Hepatocyte (in vitro differentiated cells): ENCODE results near the gene DIP2C. TPM values are rescaled to one million over a fixed set of nuclear protein-coding genes. Genes with fewer than 3 reads are reported as not detected.

ENCODE experiments used
- DNase-seq: peaks from one replicate; pipeline ENCODE4 v3.0.0-alpha.2; 2016; ENCODE audit warnings: low spot score
- H2AFZ ChIP-seq: fragments of 200-600 bp; sonication (generic); 2 replicates; pipeline ENCODE4 v1.6.0; 2016; ENCODE audit warnings: antibody characterized with exemption, mild to moderate bottlenecking
- H3K27ac ChIP-seq: fragments of 200-600 bp; sonication (generic); 2 replicates; pipeline ENCODE4 v1.5.1; 2016; ENCODE audit warnings: mild to moderate bottlenecking
- H3K27me3 ChIP-seq: fragments of 200-600 bp; sonication (generic); 2 replicates; pipeline ENCODE4 v1.6.1; 2016
- H3K36me3 ChIP-seq: fragments of 200-600 bp; sonication (generic); replicated peaks from 2 replicates; pipeline ENCODE4 v1.5.1; 2016; ENCODE audit warnings: low read depth; ENCODE audit not compliant: insufficient read depth
- H3K4me1 ChIP-seq: fragments of 200-600 bp; sonication (generic); 2 replicates; pipeline ENCODE4 v1.5.1; 2016; ENCODE audit warnings: mild to moderate bottlenecking, moderate library complexity; ENCODE audit not compliant: insufficient read depth
- H3K4me2 ChIP-seq: fragments of 200-600 bp; sonication (generic); 2 replicates; pipeline ENCODE4 v1.6.0; 2016
- H3K4me3 ChIP-seq: fragments of 200-600 bp; sonication (generic); 2 replicates; pipeline ENCODE4 v1.5.1; 2016; ENCODE audit warnings: mild to moderate bottlenecking
- H3K79me2 ChIP-seq: fragments of 200-600 bp; sonication (generic); 2 replicates; pipeline ENCODE4 v1.6.0; 2017; ENCODE audit warnings: mild to moderate bottlenecking
- H3K9me2 ChIP-seq: fragments of 200-600 bp; sonication (generic); replicated peaks from 2 replicates; pipeline ENCODE4 v1.6.0; 2017; ENCODE audit warnings: mild to moderate bottlenecking; ENCODE audit not compliant: insufficient read depth
- H3K9me3 ChIP-seq: fragments of 200-600 bp; sonication (generic); 2 replicates; pipeline ENCODE4 v1.5.1; 2016; ENCODE audit warnings: low read depth, mild to moderate bottlenecking
- H4K20me1 ChIP-seq: fragments of 200-600 bp; sonication (generic); 2 replicates; pipeline ENCODE4 v1.6.0; 2016; ENCODE audit warnings: mild to moderate bottlenecking; ENCODE audit not compliant: insufficient read depth, poor library complexity, severe bottlenecking
- CTCF ChIP-seq: fragments of 200-600 bp; sonication (generic); IDR thresholded peaks from 2 replicates; pipeline ENCODE4 v1.5.1; 2016; ENCODE audit warnings: antibody characterized with exemption, mild to moderate bottlenecking; ENCODE audit not compliant: poor library complexity
- EZH2 ChIP-seq: fragments of 200-600 bp; sonication (generic); IDR thresholded peaks from 2 replicates; pipeline ENCODE4 v1.6.1; 2016; ENCODE audit warnings: antibody characterized with exemption, mild to moderate bottlenecking, borderline replicate concordance
- EZH2phosphoT487 ChIP-seq: fragments of 200-600 bp; sonication (generic); IDR thresholded peaks from one replicate; pipeline ENCODE4 v1.6.1; 2018; ENCODE audit warnings: antibody characterized with exemption, mild to moderate bottlenecking, low read depth, moderate library complexity; ENCODE audit not compliant: unreplicated experiment, severe bottlenecking
- WGBS: methylation state at CpG from one replicate; pipeline ENCODE4 v1.1.6; 2016; ENCODE audit warnings: low lambda C conversion rate; ENCODE audit errors: missing lambda C conversion rate; 5-methylcytosine and 5-hydroxymethylcytosine counted together
- microRNA-seq: library from miRNA; unstranded; fragments of <30 nt; microRNA quantifications from one replicate; pipeline ENCODE4, GENCODE V29; 2017
- polyA plus RNA-seq: library from polyadenylated mRNA; unstranded; fragments of >200 nt; fragmentation: Nextera tagmentation; extraction: Ambion mirVana; gene quantifications from 2 replicates; pipeline ENCODE4 v1.2.1, GENCODE V29; 2016
- small RNA-seq: library from RNA; depleted of rRNA; stranded (forward); fragments of <200 nt; gene quantifications from one replicate; pipeline ENCODE3, GENCODE V24; 2014
- total RNA-seq: library from RNA; depleted of rRNA; stranded (reverse); fragments of >200 nt; gene quantifications from 2 replicates; pipeline ENCODE4 v1.2.3, GENCODE V29; 2014

Gene DIP2C
- total and polyA plus RNA-seq, 2 experiments from 2014 or later, result 11.1 to 12.8 TPM

- TF ChIP-seq EZH2, result no peak
- TF ChIP-seq CTCF, result no peak
- no peak for TF ChIP-seq EZH2phosphoT487
- Histone ChIP-seq H3K27me3 (no peaks in the 10 kb centered on the region), H3K4me2 (no peak overlapping the region), H3K36me3 (no peaks in the 10 kb centered on the region), H3K27ac (no peak overlapping the region), H3K9me2 (no peaks in the 10 kb centered on the region), H3K9me3 (no peaks in the 10 kb centered on the region), H3K4me3 (no peak overlapping the region), H3K79me2 (peaks cover 4% of the 10 kb centered on the region), H3K4me1 (no peaks in the 10 kb centered on the region), H2AFZ (no peak overlapping the region), H4K20me1 (no peaks in the 10 kb centered on the region)
- WGBS, result 75% methylated on average over 2 of the region's 2 CpGs
- no peak for DNase-seq
These were observed 463.4 kb downstream of the DIP2C start for GRCh38 chr10:226018-226417.

- no peak for DNase-seq
- H2AFZ ChIP-seq, result no peak overlapping the region
- H3K9me2 ChIP-seq, result no peaks in the 10 kb centered on the region
- H3K4me2 ChIP-seq, result no peak overlapping the region
- H4K20me1 ChIP-seq, result no peaks in the 10 kb centered on the region
- no peak overlapping the region for H3K27ac ChIP-seq
- H3K36me3 ChIP-seq, result no peaks in the 10 kb centered on the region
- WGBS, result 91% methylated on average over 3 of the region's 3 CpGs
- TF ChIP-seq EZH2phosphoT487 (no peak), EZH2 (no peak), CTCF (no peak)
- no peak overlapping the region for H3K4me3 ChIP-seq
- no peaks in the 10 kb centered on the region for H3K27me3 ChIP-seq
- H3K4me1 ChIP-seq, result peaks cover 8% of the 10 kb centered on the region
- H3K79me2 ChIP-seq, result peaks cover 4% of the 10 kb centered on the region
- no peaks in the 10 kb centered on the region for H3K9me3 ChIP-seq
These were observed 464.9 kb downstream of the DIP2C start for GRCh38 chr10:224571-224970.

Small RNA genes within 50 kb of the gene (microRNA-seq; reads per million reads assigned to microRNA genes)
- 15.2 reads per million, percentile 32 among the genes with 10 or more reads in this experiment for gene MIR5699

Small RNA genes within 50 kb of the gene (small RNA-seq; reads per million reads assigned to genes)
- gene MIR5699 (0.43 reads per million, percentile 30 among the genes with 10 or more reads in this experiment), gene RN7SL754P (not detected), gene RNA5SP298 (0.53 reads per million, percentile 42 among the genes with 10 or more reads in this experiment)

Other genes with a start within 250 kb of the DIP2C start
- 38.5 and 43.4 TPM in 2 replicates for gene LARP4B, start 242.0 kb upstream of the DIP2C start, total RNA-seq
- gene LARP4B, start 242.0 kb upstream of the DIP2C start, polyA plus RNA-seq, result 23.9 and 28.4 TPM in 2 replicates